Mammary microvascular endothelial cell (primary cell): Measurements from ENCODE around the gene THOC2. TPM values are rescaled to one million over a fixed set of nuclear protein-coding genes. Genes with fewer than 3 reads are reported as not detected.

Source experiments
- total RNA-seq: library from RNA; depleted of rRNA; stranded (reverse); fragments of >200 nt; gene quantifications from 2 replicates; pipeline ENCODE4 v1.2.3, GENCODE V29; 2015

THOC2 gene
- 29.4 and 40.0 TPM in 2 replicates for total RNA-seq

DNA sequence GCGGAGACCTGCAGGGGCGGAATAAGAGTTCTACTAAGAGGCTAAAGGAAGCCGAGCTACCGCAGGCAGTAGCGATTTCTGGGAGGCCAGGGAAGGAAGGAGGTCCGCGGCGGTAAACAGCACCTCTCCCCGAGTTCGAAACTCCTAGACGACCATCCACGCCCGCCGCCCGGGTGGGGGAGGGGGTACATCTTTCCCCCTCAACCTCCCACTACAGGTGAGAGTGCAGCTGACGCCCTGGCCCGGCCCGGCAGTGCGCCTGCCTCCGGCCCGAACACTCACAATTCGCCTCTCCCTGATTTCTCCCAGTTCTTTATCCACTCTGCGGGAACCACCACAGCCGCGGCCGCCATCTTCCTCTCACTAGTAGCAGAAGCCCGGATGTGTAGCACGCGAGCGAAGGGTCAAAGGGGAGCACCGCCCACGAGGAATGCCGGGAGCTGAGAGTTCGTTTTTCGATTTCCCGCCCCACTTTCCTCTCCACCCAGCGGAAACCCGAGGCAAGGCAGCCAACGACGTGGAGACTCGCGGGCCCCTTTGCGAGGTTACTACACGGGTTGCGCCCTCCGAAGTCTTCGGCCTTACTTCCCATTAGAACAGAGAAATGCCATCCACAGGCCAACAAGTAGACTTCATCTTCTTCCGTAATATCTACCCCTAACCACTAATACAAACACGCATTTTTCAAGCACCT lies at the start of gene THOC2:
TSS of gene THOC2 (minus strand) at position 383 of the 694 bp plus-strand sequence. CDS start at position 353, 30 bp downstream.

Other genes starting within 250 kb of the THOC2 start
- gene XIAP, start 127.0 kb upstream of the THOC2 start, total RNA-seq: 22.4 and 27.7 TPM in 2 replicates
- gene STAG2, start 228.7 kb upstream of the THOC2 start, total RNA-seq: 42.4 and 54.2 TPM in 2 replicates